MM.1S (cell line): ENCODE data around the gene RBM25.

Experiments used
- DNase-seq: peaks from one replicate; pipeline ENCODE4 v3.0.0-alpha.2; 2015
- H2AFZ ChIP-seq: fragments of 300-600 bp; sonication (generic); 2 replicates; pipeline ENCODE4 v1.6.0; 2016; ENCODE audit warnings: antibody characterized with exemption, low read length
- H3F3A ChIP-seq: fragments of 300-600 bp; sonication (generic); 2 replicates; pipeline ENCODE4 v1.6.1; 2016; ENCODE audit warnings: mild to moderate bottlenecking, antibody characterized with exemption, low read length, moderate library complexity, mixed read lengths; ENCODE audit not compliant: insufficient read depth
- H3K27ac ChIP-seq: fragments of 300-600 bp; sonication (generic); 2 replicates; pipeline ENCODE4 v1.5.1; 2016; ENCODE audit warnings: mild to moderate bottlenecking, low read length
- H3K27me3 ChIP-seq: fragments of 300-600 bp; sonication (generic); replicated peaks from 2 replicates; pipeline ENCODE4 v1.6.0; 2016; ENCODE audit warnings: low read length; ENCODE audit not compliant: insufficient read depth
- H3K36me3 ChIP-seq: fragments of 300-600 bp; sonication (generic); replicated peaks from 2 replicates; pipeline ENCODE4 v1.6.1; 2016; ENCODE audit warnings: mild to moderate bottlenecking, low read length, mixed read lengths; ENCODE audit not compliant: insufficient read depth
- H3K4me1 ChIP-seq: fragments of 300-600 bp; sonication (generic); 2 replicates; pipeline ENCODE4 v1.6.1; 2016; ENCODE audit warnings: low read length, mixed read lengths
- H3K4me2 ChIP-seq: fragments of 300-600 bp; sonication (generic); 2 replicates; pipeline ENCODE4 v1.6.0; 2016; ENCODE audit warnings: low read depth, low read length
- H3K4me3 ChIP-seq: fragments of 300-600 bp; sonication (generic); 2 replicates; pipeline ENCODE4 v1.5.1; 2016; ENCODE audit warnings: low read length, mixed read lengths
- H3K79me2 ChIP-seq: fragments of 300-600 bp; sonication (generic); 2 replicates; pipeline ENCODE4 v1.6.1; 2016; ENCODE audit warnings: mixed run types, low read length, mixed read lengths
- H3K9ac ChIP-seq: fragments of 300-600 bp; sonication (generic); 2 replicates; pipeline ENCODE4 v1.6.1; 2016; ENCODE audit warnings: low read length, mixed read lengths
- H3K9me2 ChIP-seq: fragments of 300-600 bp; sonication (generic); replicated peaks from 2 replicates; pipeline ENCODE4 v1.6.1; 2016; ENCODE audit warnings: mild to moderate bottlenecking, low read length, mixed read lengths; ENCODE audit not compliant: insufficient read depth
- H3K9me3 ChIP-seq: fragments of 300-600 bp; sonication (generic); replicated peaks from 2 replicates; pipeline ENCODE4 v1.6.1; 2016; ENCODE audit warnings: mild to moderate bottlenecking, low read length, mixed read lengths; ENCODE audit not compliant: insufficient read depth
- H4K20me1 ChIP-seq: fragments of 300-600 bp; sonication (generic); 2 replicates; pipeline ENCODE4 v1.6.1; 2016; ENCODE audit warnings: mild to moderate bottlenecking, low read length, moderate library complexity, mixed read lengths; ENCODE audit not compliant: insufficient read depth
- CTCF ChIP-seq: fragments of 300-600 bp; sonication (generic); IDR thresholded peaks from 2 replicates; pipeline ENCODE4 v1.5.1; 2016; ENCODE audit warnings: antibody characterized with exemption, low read length, mixed read lengths
- EZH2 ChIP-seq: fragments of 300-600 bp; sonication (generic); optimal IDR thresholded peaks from 2 replicates; pipeline ENCODE3; 2017; ENCODE audit warnings: low read depth, mild to moderate bottlenecking, antibody characterized with exemption, low read length, mixed read lengths
- EZH2phosphoT487 ChIP-seq: fragments of 300-600 bp; sonication (generic); IDR thresholded peaks from 2 replicates; pipeline ENCODE4 v1.6.1; 2018; ENCODE audit warnings: antibody characterized with exemption, low read length

RBM25 gene

GRCh38 chr14:73047808-73048207, 10.5 kb upstream of the RBM25 start:
- H3K4me3 ChIP-seq, result no peak overlapping the region
- H3K4me1 ChIP-seq, result no peaks in the 10 kb centered on the region
- H3F3A ChIP-seq, result no peaks in the 10 kb centered on the region
- no peaks in the 10 kb centered on the region for H3K36me3 ChIP-seq
- H2AFZ ChIP-seq, result no peak overlapping the region
- H3K79me2 ChIP-seq, result no peaks in the 10 kb centered on the region
- no peaks in the 10 kb centered on the region for H3K9me3 ChIP-seq
- no peak overlapping the region for H3K4me2 ChIP-seq
- no peak for TF ChIP-seq EZH2phosphoT487
- no peak for TF ChIP-seq CTCF
- no peak for TF ChIP-seq EZH2
- H3K27ac ChIP-seq, result no peak overlapping the region
- H3K27me3 ChIP-seq, result no peaks in the 10 kb centered on the region
- H3K9ac ChIP-seq, result no peak overlapping the region
- H4K20me1 ChIP-seq, result no peaks in the 10 kb centered on the region
- no peak for DNase-seq
- H3K9me2 ChIP-seq, result no peaks in the 10 kb centered on the region

GRCh38 chr14:73049428-73049827, 8.9 kb upstream of the RBM25 start:
- TF ChIP-seq CTCF, result no peak
- no peak for TF ChIP-seq EZH2phosphoT487
- no peak for TF ChIP-seq EZH2
- no peak overlapping the region for H3K9ac ChIP-seq
- H2AFZ ChIP-seq, result no peak overlapping the region
- H3K9me3 ChIP-seq, result no peaks in the 10 kb centered on the region
- no peaks in the 10 kb centered on the region for H4K20me1 ChIP-seq
- H3K4me2 ChIP-seq, result no peak overlapping the region
- H3K79me2 ChIP-seq, result no peaks in the 10 kb centered on the region
- H3K27ac ChIP-seq, result no peak overlapping the region
- no peaks in the 10 kb centered on the region for H3K9me2 ChIP-seq
- no peaks in the 10 kb centered on the region for H3F3A ChIP-seq
- no peaks in the 10 kb centered on the region for H3K4me1 ChIP-seq
- DNase-seq, result no peak
- no peaks in the 10 kb centered on the region for H3K27me3 ChIP-seq
- no peaks in the 10 kb centered on the region for H3K36me3 ChIP-seq
- no peak overlapping the region for H3K4me3 ChIP-seq

GRCh38 chr14:73055251-73055650, 3.1 kb upstream of the RBM25 start:
- no peak for DNase-seq
- H3K4me1 ChIP-seq, result no peaks in the 10 kb centered on the region
- H3K9me2 ChIP-seq, result no peaks in the 10 kb centered on the region
- H2AFZ ChIP-seq, result no peak overlapping the region
- H3K36me3 ChIP-seq, result no peaks in the 10 kb centered on the region
- H3K9me3 ChIP-seq, result no peaks in the 10 kb centered on the region
- TF ChIP-seq CTCF (no peak), EZH2 (no peak)
- no peaks in the 10 kb centered on the region for H4K20me1 ChIP-seq
- peaks cover 16% of the 10 kb centered on the region for H3K79me2 ChIP-seq
- H3K27ac ChIP-seq, result no peak overlapping the region
- no peak overlapping the region for H3K9ac ChIP-seq
- H3K4me3 ChIP-seq, result no peak overlapping the region
- no peaks in the 10 kb centered on the region for H3F3A ChIP-seq
- H3K4me2 ChIP-seq, result no peak overlapping the region
- H3K27me3 ChIP-seq, result no peaks in the 10 kb centered on the region

GRCh38 chr14:73057944-73058223, 450 bp upstream of the RBM25 start:
- H3K27me3 ChIP-seq, result no peaks in the 10 kb centered on the region
- H3K4me3 ChIP-seq, result peak overlapping the region; percentile 79
- H3K9me3 ChIP-seq, result no peaks in the 10 kb centered on the region
- H4K20me1 ChIP-seq, result no peaks in the 10 kb centered on the region; the same call in 1 of the 2 replicates
- peak overlapping the region; percentile 78 for H2AFZ ChIP-seq
- H3K36me3 ChIP-seq, result no peaks in the 10 kb centered on the region
- peak overlapping the region; percentile 86 for H3K27ac ChIP-seq
- TF ChIP-seq CTCF, result no peak
- H3F3A ChIP-seq, result no peaks in the 10 kb centered on the region
- no peaks in the 10 kb centered on the region for H3K9me2 ChIP-seq
- H3K9ac ChIP-seq, result peak overlapping the region; percentile 84
- peak overlapping the region; percentile 43 for H3K4me2 ChIP-seq
- no peak for DNase-seq
- peaks cover 42% of the 10 kb centered on the region for H3K79me2 ChIP-seq
- H3K4me1 ChIP-seq, result no peaks in the 10 kb centered on the region
